SU-DHL-6 (cell line): ENCODE data around the gene ADIPOR2.

ENCODE experiments used
- CTCF ChIP-seq: fragments of 200-600 bp; sonication (generic); IDR thresholded peaks from one replicate; pipeline ENCODE4 v1.5.1; 2017; ENCODE audit warnings: antibody characterized with exemption, mild to moderate bottlenecking, low read length, moderate library complexity; ENCODE audit not compliant: insufficient read depth, poor library complexity, severe bottlenecking
- EZH2phosphoT487 ChIP-seq: fragments of 200-600 bp; sonication (generic), shearing (Covaris generic); conservative IDR thresholded peaks from 2 replicates; pipeline ENCODE4 v1.6.1; 2018; ENCODE audit warnings: mild to moderate bottlenecking, antibody characterized with exemption, low read length, moderate library complexity, mixed read lengths

- no peak for TF ChIP-seq CTCF
- no peak for TF ChIP-seq EZH2phosphoT487
These were observed 50.5 kb downstream of the ADIPOR2 start for GRCh38 chr12:1741154-1741949.
